ENCODE measurements around the gene EFNA1.

DNA sequence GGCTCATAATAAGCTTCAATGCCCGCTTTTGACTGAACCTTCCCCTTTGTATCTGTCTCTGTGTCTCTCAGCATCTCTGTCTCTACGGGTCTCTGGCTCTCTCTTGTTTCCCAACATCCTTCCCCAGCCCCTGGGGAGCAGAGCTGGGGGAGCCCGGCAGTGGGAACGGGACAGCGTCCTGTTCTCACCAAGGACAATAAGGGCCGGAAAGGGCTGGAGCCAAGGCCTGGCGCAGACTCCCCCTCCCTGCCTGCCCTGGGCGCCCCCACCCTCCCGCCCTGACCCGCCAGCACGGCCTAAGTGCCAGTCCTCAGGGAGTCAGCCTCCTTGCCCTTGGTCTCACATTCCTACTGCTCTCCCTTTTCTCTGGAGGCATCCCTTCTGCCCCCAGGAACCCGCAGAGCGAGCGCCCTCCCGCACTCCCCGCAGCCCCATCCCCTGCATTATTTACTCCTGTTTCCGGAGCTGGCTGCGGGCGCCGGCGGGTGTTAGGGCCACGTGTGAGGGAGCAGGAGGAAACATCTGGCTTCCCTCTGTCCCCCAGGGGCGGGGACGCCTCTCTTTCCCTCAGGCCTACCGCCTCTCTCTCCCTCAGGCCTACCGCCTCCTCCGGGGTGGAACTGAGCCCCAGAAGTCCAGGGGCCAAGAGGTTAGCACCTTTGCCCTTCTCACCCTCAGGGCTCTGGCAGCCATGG is 38.9 kb downstream of the EFNA1 start:
- TF ChIP-seq, protein P1, sequence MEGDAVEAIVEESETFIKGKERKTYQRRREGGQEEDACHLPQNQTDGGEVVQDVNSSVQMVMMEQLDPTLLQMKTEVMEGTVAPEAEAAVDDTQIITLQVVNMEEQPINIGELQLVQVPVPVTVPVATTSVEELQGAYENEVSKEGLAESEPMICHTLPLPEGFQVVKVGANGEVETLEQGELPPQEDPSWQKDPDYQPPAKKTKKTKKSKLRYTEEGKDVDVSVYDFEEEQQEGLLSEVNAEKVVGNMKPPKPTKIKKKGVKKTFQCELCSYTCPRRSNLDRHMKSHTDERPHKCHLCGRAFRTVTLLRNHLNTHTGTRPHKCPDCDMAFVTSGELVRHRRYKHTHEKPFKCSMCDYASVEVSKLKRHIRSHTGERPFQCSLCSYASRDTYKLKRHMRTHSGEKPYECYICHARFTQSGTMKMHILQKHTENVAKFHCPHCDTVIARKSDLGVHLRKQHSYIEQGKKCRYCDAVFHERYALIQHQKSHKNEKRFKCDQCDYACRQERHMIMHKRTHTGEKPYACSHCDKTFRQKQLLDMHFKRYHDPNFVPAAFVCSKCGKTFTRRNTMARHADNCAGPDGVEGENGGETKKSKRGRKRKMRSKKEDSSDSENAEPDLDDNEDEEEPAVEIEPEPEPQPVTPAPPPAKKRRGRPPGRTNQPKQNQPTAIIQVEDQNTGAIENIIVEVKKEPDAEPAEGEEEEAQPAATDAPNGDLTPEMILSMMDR (IDR thresholded peaks at IDR 0.05): no peak
- no peak for TF ChIP-seq POLR2A (IDR thresholded peaks at IDR 0.05)
